Natural killer cell treated with Interleukin-12 subunit alpha and Interleukin-12 subunit beta and Interleukin-15 and Interleukin-18, amount 100 ng/mL, for 72 hours (primary cell): ENCODE data around the gene MED26. TPM values are rescaled to one million over a fixed set of nuclear protein-coding genes. Genes with fewer than 3 reads are reported as not detected.
A peak's percentile ranks its signal among the peaks of the same experiment; 100 is the strongest.

Source experiments
- ATAC-seq, 2 donors: fragments of 150-1000 bp; cut with Tn5 transposase in 1 of 2; sonication (Bioruptor Pico), chemical (Tn5 transposase) in 1 of 2; 2 replicates each; pipeline ENCODE4 v1.10.0; 2021
- DNase-seq: peaks from one replicate; pipeline ENCODE4 v3.0.0; 2022; ENCODE audit warnings: low spot score
- H3K27ac Mint-ChIP-seq, 2 donors: 1 replicate in 1 of 2; 2 replicates in 1 of 2; pipeline ENCODE4 v1.8.0; 2022; ENCODE audit warnings: mixed read lengths in 2 of 2, mild to moderate bottlenecking in 1 of 2, moderate library complexity in 1 of 2
- H3K27me3 Mint-ChIP-seq, 2 donors: 1 replicate in 1 of 2; 2 replicates in 1 of 2; pipeline ENCODE4 v1.8.0; 2022; ENCODE audit warnings: mixed read lengths in 2 of 2
- H3K36me3 Mint-ChIP-seq: one replicate; pipeline ENCODE4 v1.8.0; 2022; ENCODE audit warnings: mixed read lengths
- H3K4me1 Mint-ChIP-seq, 2 donors: 1 replicate in 1 of 2; 2 replicates in 1 of 2; pipeline ENCODE4 v1.8.0; 2022; ENCODE audit warnings: low read depth in 2 of 2, mixed read lengths in 2 of 2, mild to moderate bottlenecking in 1 of 2
- H3K4me3 Mint-ChIP-seq: one replicate; pipeline ENCODE4 v1.8.0; 2022; ENCODE audit warnings: mixed read lengths
- H3K9me3 Mint-ChIP-seq: 2 replicates; pipeline ENCODE4 v1.8.0; 2022; ENCODE audit warnings: mixed read lengths
- total RNA-seq, 2 donors: library from RNA; stranded (reverse); gene quantifications; one replicate each; pipeline ENCODE4 v1.2.3, GENCODE V29; 2022

Gene MED26
- total RNA-seq, 2 donors from 2014 or later = 15.5 to 28.1 TPM

DNA sequence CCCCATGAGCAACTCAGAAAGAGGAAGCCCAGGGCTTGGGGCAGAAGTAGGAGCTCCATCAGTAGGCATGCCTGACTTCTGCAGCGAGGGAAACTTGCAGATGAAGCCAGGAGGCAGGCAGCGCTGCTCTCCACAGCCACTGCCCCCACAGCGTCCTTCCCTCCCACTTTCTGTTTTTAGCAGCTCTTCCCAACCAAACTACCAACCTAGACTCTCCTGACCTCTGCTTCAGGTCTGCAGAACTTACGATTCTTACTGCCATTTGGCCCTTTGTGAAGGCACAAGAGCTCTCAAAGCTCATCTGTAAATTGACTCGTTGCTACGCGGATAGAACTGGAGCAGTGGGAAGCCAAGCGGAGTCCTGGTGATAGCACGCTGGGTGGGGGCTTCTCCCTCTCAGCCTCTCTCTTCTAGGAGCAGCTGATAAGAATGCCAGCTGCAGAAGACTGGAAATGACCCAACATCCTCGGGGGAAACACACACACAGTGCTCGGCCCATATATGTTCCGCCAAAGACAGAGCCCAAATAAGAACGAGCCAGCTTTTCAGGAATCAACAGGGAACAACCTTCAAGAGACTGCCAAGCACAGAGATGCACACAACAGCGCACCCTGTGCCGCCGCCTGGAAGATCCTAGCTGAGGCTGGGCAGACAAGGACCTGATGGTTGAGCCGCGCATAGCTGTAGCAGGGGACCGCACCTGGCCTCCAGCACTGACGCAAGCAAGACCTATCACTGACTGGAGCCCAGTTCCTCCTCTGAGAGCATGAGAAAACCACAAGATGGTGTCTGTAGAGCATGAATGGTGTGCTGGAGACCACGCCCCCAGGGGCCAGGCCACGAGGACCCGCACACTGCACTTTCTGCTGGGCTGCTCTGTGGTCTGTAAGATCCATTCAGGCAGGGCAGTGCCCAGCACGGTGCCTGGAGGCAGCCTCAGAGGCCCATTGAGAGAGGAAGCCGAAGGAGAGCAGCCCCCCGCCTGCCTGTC is 39.9 kb downstream of the MED26 start:
- Mint-ChIP-seq H3K4me3 (peak overlapping the region; percentile 80), H3K27ac (peak overlapping the region; percentile 71 to 82), H3K27me3 (no peaks in the 10 kb centered on the region), H3K36me3 (no peaks in the 10 kb centered on the region), H3K9me3 (no peaks in the 10 kb centered on the region), H3K4me1 (peaks cover 66 to 71% of the 10 kb centered on the region in 2 donors)
- DNase-seq (peak; percentile 72), ATAC-seq (peak; percentile 64 to 69)

DNA sequence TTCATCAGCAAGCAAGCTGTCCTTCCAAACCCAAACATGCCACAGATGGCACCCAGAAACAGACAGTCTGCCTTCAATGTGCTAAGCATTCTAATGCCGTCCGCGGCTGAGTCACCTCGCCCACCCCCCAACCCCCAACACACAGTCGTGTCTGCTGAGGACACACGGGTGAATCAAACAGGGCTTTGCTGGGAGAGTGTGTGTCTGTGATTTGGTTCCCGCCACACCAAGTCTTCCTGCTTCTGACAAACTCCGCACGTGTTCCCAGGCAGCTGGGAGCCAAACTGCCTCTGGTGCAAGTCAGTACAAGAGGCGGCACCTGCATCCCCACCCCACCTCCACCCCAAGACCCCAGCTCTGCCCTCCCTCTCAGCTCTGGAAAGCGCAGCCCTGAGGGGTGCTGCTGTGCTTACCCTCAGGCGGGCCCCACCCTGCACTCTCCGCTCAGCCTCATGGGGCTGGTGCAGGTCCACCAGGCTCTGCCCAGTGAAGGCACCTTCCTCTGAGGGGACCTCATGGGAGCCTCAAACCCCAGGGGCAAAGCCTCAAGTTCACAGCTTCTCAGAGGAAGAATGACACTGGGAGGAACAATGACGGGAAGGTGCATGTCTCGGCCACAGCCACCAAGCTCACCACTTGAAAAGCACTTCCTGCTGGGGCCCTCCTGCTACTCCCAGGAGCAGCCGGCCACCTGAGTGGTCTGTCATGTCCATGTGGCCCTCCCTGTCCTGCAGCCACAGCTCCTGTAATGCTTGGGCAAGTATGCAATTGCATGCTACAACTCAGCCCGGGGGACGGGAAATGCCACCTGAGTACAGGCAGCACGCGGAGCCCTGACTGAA is 40.8 kb downstream of the MED26 start:
- Mint-ChIP-seq H3K27me3 (no peaks in the 10 kb centered on the region), H3K4me1 (peaks cover 68 to 71% of the 10 kb centered on the region in 2 donors), H3K4me3 (peak overlapping the region; percentile 80), H3K9me3 (no peaks in the 10 kb centered on the region), H3K27ac (peak overlapping the region; percentile 71 to 82), H3K36me3 (no peaks in the 10 kb centered on the region)
- peak; percentile 25 to 26 for ATAC-seq
- no peak for DNase-seq

DNA sequence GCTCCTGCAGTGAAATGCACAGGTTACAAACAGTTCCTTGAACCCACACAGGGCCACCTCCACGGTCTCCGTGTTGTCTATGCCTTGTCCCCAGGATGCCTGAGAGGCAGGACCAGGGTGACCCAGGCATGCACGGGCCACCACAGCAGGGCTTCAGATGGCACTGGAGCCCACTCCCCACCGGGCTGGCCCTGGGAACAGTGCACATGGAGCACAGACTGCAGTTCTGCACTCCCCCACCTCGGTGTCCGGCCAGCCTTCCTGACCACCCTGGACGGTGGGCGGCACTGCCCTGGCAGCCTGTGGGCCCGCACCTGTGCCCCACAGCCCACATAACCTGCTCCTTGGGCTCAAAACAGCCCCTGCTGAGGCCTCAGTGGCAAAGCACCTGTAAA is 41.5 kb downstream of the MED26 start:
- peak overlapping the region; percentile 82 to 96 for H3K27ac Mint-ChIP-seq
- ATAC-seq = no peak
- H3K4me3 Mint-ChIP-seq = peak overlapping the region; percentile 85
- peaks cover 70 to 74% of the 10 kb centered on the region in 2 donors for H3K4me1 Mint-ChIP-seq
- DNase-seq = no peak
- H3K27me3 Mint-ChIP-seq = no peaks in the 10 kb centered on the region
- H3K9me3 Mint-ChIP-seq = no peaks in the 10 kb centered on the region
- no peaks in the 10 kb centered on the region for H3K36me3 Mint-ChIP-seq

DNA sequence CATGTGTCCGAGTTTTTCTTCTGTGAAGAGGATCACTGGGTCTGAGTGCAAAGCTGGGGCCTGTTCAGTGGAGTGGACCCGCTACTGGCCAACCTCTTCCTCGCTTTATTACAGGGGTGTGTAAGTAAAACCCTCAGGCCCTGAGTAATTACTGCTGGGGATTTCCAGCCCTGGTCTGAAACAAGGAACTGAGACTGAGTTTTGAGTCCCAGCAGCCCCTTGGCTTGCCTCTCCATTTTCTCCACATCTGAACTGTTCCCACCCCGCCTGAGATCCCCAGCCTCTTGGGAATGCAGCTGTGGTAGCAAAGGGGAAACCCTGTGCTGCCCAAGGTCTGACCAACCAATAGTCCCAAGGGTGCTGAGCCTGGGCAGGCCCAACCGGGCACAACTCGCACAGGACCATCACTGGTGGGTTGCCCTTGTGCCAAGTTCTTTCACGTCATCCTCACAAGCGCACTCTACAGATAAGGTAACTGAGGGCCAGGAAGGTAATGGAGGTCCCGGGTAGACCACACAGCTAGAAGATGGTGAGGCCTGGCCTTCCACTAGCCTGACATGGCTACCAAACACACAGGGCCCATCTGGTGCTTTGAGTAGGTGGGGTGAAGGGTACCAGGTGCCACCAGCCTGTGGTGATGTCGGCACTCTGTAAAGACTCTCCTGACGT is 42.1 kb downstream of the MED26 start:
- DNase-seq = peak; percentile 72
- ATAC-seq = peak; percentile 12 to 38
- Mint-ChIP-seq H3K9me3 (no peaks in the 10 kb centered on the region), H3K36me3 (no peaks in the 10 kb centered on the region), H3K27ac (peak overlapping the region; percentile 82 to 96), H3K4me3 (peak overlapping the region; percentile 85), H3K4me1 (peaks cover 70 to 74% of the 10 kb centered on the region in 2 donors), H3K27me3 (no peaks in the 10 kb centered on the region)

DNA sequence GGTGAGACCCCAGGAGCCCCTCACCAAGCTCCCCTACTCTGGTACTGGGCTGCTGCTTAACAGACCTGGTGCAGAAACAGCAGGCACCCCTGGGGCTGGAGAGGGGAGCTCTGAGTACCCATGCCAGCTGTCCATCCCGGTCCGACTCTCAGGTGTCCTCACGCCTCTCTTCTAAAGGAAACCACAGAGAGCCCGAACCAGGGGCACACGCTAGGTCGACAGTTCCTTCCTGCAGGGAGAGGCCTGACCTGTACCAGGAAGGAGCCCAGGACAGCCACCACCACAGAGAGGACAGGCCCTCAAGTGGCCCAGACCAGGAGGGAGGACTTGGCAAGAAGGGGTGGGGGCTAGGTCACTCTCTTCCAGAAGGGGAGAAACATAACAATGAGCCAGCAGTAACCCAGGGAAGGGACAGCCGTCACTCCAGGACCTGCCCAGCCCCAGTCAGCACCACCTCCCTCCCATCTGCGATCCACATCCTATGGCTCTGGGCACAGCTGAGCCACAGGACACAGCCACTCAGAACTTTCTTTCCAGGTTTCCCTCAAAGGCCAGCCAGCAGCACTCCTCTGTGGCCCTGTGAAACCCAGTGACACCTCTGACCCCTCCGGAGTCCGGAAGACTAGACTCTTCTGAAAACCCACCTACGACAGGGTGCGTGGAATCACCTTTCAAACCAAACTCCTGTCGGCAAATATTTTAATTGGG is 42.8 kb downstream of the MED26 start:
- DNase-seq = no peak
- Mint-ChIP-seq H3K4me3 (peak overlapping the region; percentile 85), H3K27ac (peak overlapping the region; percentile 82 to 96), H3K36me3 (no peaks in the 10 kb centered on the region), H3K27me3 (no peaks in the 10 kb centered on the region), H3K9me3 (no peaks in the 10 kb centered on the region), H3K4me1 (peaks cover 68 to 71% of the 10 kb centered on the region in 2 donors)
- no peak for ATAC-seq

DNA sequence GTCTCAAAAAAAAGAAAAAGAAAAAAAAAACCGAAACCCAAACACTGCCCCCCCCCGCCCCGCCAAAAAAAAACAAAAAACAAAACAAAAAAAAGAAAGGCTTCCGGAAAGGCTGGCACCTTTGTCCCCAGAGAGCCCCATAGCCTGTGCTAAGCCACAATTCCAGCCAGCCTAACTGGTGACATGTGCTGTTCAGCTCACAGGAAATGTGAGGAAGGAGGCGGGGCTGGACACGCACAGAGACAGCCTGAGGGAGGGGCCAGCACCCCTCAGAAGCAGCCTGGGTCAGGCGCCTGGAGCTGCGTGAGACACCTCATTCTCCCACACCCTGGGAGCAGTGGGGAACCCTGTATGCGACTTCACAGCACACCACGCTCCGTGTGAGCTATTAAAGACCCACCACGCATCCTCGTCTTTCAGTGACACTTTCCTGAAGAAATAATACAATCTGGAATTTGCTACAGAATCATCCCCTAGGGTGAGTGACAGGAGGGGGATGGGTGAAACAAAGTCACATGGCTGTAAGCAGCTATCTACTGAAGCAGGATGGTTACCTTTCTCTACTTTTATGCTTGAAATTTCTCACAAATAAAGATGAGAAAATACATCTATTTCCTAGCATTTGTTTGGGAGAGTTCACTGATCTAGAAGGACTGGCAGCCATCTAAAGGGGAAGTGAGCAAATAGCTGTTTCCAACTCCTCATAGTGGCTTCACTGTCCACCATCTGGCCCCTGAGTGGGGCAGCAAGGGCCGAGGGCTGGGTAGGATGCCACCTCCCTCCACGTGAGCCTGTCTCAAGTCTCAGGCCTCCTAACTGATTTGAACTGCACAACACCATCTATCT is 43.5 kb downstream of the MED26 start:
- no peaks in the 10 kb centered on the region for H3K9me3 Mint-ChIP-seq
- H3K4me1 Mint-ChIP-seq = peaks cover 68 to 69% of the 10 kb centered on the region in 2 donors
- peak overlapping the region; percentile 82 to 96 for H3K27ac Mint-ChIP-seq
- H3K36me3 Mint-ChIP-seq = no peaks in the 10 kb centered on the region
- DNase-seq (peak; percentile 95), ATAC-seq (peak; percentile 92 to 94)
- H3K4me3 Mint-ChIP-seq = peak overlapping the region; percentile 85
- no peaks in the 10 kb centered on the region for H3K27me3 Mint-ChIP-seq

DNA sequence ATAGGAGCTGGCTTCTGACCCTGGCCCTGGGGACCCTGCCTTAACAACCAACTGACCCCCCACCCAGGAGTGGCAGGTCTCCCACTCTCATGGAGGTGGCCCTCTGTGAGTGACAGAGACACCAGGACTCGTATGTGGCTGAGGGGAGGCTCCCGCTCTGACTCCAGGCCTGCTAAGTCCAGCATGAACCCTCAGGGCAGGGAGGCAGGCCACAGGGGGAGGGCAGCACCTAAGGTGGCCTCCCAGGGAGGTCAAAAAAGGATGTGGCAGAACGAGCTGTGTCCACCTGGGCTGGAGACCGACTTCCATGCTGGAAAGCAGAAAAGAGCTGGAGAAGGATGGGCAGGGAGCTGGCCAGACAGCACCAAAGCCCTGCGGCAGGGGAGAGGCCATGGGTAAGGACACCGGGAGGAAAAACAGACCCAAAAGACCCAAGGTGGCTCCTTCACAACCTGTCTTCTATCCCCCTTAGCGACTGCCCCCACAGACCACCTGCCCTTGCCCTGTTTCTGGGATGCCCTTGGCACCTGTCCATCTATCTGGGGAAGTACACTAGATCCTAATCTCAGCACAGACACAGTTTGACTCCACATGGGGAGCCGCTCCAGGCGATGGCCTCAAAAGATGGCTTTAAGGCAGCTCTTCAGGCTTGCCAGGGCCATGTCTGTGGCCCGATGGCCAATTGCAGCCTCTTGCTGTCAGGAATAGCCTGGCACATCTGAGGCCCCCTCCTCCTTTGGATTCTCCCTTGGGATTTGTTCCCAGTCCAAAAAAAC is 45.3 kb downstream of the MED26 start:
- Mint-ChIP-seq H3K27me3 (no peaks in the 10 kb centered on the region), H3K36me3 (no peaks in the 10 kb centered on the region), H3K27ac (peak overlapping the region in 1 of 2 donors; percentile 96), H3K4me1 (peaks cover 59% of the 10 kb centered on the region in 2 donors), H3K9me3 (no peaks in the 10 kb centered on the region), H3K4me3 (no peak overlapping the region)
- ATAC-seq (no peak), DNase-seq (no peak)

DNA sequence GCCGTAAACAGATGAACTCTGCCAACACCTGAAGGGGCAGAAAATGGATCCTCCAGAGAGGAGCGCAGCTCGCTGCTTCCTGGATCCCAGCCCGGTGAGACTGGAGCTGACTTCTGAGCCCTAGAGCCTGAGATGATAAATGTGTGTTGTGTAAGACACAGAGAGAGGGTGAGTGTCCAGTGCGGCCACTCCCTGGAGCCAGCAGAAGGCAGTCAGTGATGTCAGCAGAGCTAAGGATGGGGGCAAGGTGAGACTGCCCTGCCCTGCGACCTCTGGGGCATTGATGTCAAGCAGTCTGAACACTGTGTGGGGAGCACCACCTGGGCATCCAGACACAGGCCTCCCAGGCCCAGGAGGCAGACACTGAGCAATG is 46.0 kb downstream of the MED26 start:
- no peak for DNase-seq
- ATAC-seq = no peak
- no peaks in the 10 kb centered on the region for H3K36me3 Mint-ChIP-seq
- H3K27ac Mint-ChIP-seq = no peak overlapping the region
- no peaks in the 10 kb centered on the region for H3K9me3 Mint-ChIP-seq
- H3K27me3 Mint-ChIP-seq = no peaks in the 10 kb centered on the region
- no peak overlapping the region for H3K4me3 Mint-ChIP-seq
- H3K4me1 Mint-ChIP-seq = peaks cover 52 to 54% of the 10 kb centered on the region in 2 donors

DNA sequence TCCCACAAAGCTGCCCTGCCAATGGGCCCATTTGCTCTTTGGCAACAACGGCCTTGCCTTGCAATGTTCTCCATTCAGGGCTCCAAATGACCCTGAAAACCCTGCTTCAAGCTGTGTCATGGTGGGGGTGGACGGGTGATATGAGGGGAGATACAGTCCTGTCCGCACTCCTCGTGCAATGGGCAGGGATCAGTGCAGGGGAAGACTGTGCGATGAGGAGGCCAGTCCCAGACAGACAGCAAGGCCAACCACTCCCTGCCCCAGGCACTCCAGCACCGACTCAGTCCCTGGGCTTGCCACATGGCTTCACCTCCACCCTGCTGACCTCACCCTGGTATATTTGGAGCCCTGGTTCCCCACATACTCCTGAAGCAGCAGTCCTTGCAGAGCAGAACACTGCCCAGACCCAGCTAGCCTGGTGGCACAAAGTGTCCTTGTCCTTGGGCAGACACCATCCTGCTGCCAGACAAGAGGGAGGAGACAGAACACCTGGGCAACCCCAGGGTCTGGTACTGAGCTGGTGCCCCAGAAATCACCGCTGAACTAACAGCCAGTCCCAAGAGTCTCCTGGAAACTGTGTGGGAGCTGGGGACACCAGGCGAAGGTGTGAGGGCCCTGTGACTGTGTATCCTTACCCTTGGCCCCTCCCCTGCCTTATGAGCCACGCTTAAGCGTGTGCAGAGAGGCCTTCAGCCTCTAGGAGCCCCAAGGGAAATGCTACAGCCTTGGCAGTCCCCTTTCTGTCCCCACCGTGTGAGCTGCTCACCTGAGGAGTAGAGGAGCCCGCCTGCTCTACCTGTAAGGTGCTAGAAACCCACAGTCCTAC is 46.6 kb downstream of the MED26 start:
- no peak overlapping the region for H3K4me3 Mint-ChIP-seq
- DNase-seq (no peak), ATAC-seq (no peak)
- H3K4me1 Mint-ChIP-seq = peaks cover 53 to 54% of the 10 kb centered on the region in 2 donors
- H3K36me3 Mint-ChIP-seq = no peaks in the 10 kb centered on the region
- H3K27ac Mint-ChIP-seq = no peak overlapping the region
- H3K9me3 Mint-ChIP-seq = no peaks in the 10 kb centered on the region
- no peaks in the 10 kb centered on the region for H3K27me3 Mint-ChIP-seq

DNA sequence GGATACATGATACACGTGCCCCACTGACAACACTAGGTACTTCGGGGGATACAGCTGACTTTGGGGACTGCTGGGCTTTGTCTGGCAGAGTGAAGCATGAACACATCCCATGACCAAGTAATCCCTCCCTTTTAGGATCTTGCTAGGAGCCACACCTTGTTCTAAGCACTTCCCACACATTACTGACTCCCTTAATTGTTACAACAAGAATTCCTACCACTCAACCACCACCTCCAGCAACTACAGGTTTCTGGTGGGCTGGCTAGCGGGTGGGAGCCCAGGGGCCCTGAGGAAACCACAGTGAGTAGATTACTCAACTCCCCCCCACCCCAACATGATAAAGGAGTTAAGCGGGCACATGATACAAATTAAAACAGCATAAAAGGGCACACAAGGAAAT is 48.6 kb downstream of the MED26 start:
- H3K4me3 Mint-ChIP-seq = no peak overlapping the region
- no peak for ATAC-seq
- H3K9me3 Mint-ChIP-seq = no peaks in the 10 kb centered on the region
- H3K27me3 Mint-ChIP-seq = no peaks in the 10 kb centered on the region
- H3K4me1 Mint-ChIP-seq = peaks cover 41 to 42% of the 10 kb centered on the region in 2 donors
- DNase-seq = no peak
- H3K36me3 Mint-ChIP-seq = no peaks in the 10 kb centered on the region
- H3K27ac Mint-ChIP-seq = peak overlapping the region in 1 of 2 donors; percentile 19

DNA sequence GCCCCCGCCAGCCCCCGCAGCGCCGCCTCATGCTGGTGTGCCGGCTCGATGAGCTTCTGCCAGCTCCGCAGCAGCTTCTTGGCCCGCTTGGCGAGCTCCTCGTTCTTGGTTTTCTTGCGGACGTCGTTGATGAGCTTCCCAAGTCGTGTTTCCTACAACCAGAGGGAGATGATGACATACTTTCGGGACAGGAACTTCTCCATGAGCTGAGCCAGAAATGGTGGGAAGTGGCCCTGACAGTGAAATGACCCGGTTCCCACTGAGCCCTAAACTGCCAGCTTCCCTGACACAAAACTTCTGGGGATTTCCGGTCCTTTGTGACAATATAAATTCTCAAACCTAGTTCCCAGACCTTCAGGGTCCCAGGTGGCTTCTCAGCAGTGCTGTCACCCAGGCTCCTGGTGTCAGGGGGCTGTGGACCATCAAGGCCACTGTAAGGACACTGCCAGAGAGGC is 50.4 kb downstream of the MED26 start:
- DNase-seq (no peak), ATAC-seq (no peak)
- Mint-ChIP-seq H3K27ac (no peak overlapping the region), H3K36me3 (no peaks in the 10 kb centered on the region), H3K4me3 (no peak overlapping the region), H3K27me3 (no peaks in the 10 kb centered on the region), H3K4me1 (peaks cover 37 to 44% of the 10 kb centered on the region in 2 donors), H3K9me3 (no peaks in the 10 kb centered on the region)
